ENCODE measurements around the gene TSPAN5.

DNA sequence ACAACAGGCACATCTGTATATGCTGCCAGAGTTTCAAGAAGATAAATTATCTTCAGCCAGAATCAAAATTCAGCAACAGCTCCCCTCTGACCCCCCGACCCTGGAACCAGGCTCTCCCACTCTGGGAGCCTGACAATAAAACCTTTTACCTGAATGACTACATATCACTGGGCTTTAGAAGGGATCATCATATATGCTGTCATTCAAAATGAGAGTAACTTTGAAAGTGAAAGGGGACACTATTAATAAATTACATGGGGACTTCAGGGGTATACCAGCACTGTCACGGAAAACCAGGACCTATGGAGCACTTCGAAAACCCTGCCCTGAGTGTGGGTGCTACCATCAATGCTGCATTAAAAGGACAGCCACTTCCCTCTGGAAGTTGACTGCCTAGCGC, 26.2 kb downstream of the TSPAN5 start:
- TF ChIP-seq, protein P1, sequence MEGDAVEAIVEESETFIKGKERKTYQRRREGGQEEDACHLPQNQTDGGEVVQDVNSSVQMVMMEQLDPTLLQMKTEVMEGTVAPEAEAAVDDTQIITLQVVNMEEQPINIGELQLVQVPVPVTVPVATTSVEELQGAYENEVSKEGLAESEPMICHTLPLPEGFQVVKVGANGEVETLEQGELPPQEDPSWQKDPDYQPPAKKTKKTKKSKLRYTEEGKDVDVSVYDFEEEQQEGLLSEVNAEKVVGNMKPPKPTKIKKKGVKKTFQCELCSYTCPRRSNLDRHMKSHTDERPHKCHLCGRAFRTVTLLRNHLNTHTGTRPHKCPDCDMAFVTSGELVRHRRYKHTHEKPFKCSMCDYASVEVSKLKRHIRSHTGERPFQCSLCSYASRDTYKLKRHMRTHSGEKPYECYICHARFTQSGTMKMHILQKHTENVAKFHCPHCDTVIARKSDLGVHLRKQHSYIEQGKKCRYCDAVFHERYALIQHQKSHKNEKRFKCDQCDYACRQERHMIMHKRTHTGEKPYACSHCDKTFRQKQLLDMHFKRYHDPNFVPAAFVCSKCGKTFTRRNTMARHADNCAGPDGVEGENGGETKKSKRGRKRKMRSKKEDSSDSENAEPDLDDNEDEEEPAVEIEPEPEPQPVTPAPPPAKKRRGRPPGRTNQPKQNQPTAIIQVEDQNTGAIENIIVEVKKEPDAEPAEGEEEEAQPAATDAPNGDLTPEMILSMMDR (conservative IDR thresholded peaks at IDR 0.05; ENCODE audit: low read length): no peak
- TF ChIP-seq EZH2phosphoT487 (IDR thresholded peaks at IDR 0.05; ENCODE audit: borderline replicate concordance): no peak
